Activated T-cell treated with anti-CD3 and anti-CD28 coated beads for 4 hours (primary cell): Measurements from ENCODE around the gene ITGB5.
"Not testable (repeated sequence)": the region's sequence is repeated elsewhere in the genome, so short reads cannot be mapped to it uniquely, and the experiment has no call there.

Source experiments
- DNase-seq: peaks from one replicate; pipeline ENCODE4 v3.0.0-alpha.2; 2020

The ITGB5 gene

GRCh38 chr3:124766113-124767095 lies 120.8 kb downstream of the ITGB5 start:
- no peak for DNase-seq

- no peak for DNase-seq
These were observed 121.8 kb downstream of the ITGB5 start for GRCh38 chr3:124765197-124765840.

- no peak for DNase-seq
These were observed 122.4 kb downstream of the ITGB5 start for GRCh38 chr3:124764746-124765145.

- DNase-seq: no peak
These were observed 123.4 kb downstream of the ITGB5 start for GRCh38 chr3:124763644-124764358.

- DNase-seq: no peak
These were observed 124.0 kb downstream of the ITGB5 start for GRCh38 chr3:124763206-124763605.

GRCh38 chr3:124762661-124763011 lies 124.5 kb downstream of the ITGB5 start:
- DNase-seq: no peak

GRCh38 chr3:124761935-124762660 lies 125.1 kb downstream of the ITGB5 start:
- DNase-seq: no peak

GRCh38 chr3:124761250-124761796 lies 125.8 kb downstream of the ITGB5 start:
- peak; percentile 72 for DNase-seq

- DNase-seq: no peak
These were observed 126.6 kb downstream of the ITGB5 start for GRCh38 chr3:124760601-124761000.

- DNase-seq: no peak
These were observed 127.3 kb downstream of the ITGB5 start for GRCh38 chr3:124759666-124760401.

- no peak for DNase-seq
These were observed 128.1 kb downstream of the ITGB5 start for GRCh38 chr3:124758851-124759635.

GRCh38 chr3:124757926-124758325 lies 129.2 kb downstream of the ITGB5 start:
- DNase-seq: not testable (repeated sequence)

GRCh38 chr3:124752051-124752450 lies 135.1 kb downstream of the ITGB5 start:
- DNase-seq: no peak

GRCh38 chr3:124751501-124751900 lies 135.7 kb downstream of the ITGB5 start:
- DNase-seq: no peak

- not testable (repeated sequence) for DNase-seq
These were observed 137.3 kb downstream of the ITGB5 start for GRCh38 chr3:124749877-124750276.

GRCh38 chr3:124748560-124749198 lies 138.5 kb downstream of the ITGB5 start:
- DNase-seq: no peak

GRCh38 chr3:124747111-124747981 lies 139.8 kb downstream of the ITGB5 start:
- no peak for DNase-seq

GRCh38 chr3:124745756-124746155 lies 141.4 kb downstream of the ITGB5 start:
- DNase-seq: no peak

- no peak for DNase-seq
These were observed 146.1 kb downstream of the ITGB5 start for GRCh38 chr3:124741027-124741426.
